ENCODE measurements around the gene TMEM151B. TPM values are rescaled to one million over a fixed set of nuclear protein-coding genes. Genes with fewer than 3 reads are reported as not detected.

Gene TMEM151B
- total and polyA plus RNA-seq, 2 of the 13 experiments (the other 11 are each of a cell fraction or from before 2014, with no cell fraction given), result not detected

DNA sequence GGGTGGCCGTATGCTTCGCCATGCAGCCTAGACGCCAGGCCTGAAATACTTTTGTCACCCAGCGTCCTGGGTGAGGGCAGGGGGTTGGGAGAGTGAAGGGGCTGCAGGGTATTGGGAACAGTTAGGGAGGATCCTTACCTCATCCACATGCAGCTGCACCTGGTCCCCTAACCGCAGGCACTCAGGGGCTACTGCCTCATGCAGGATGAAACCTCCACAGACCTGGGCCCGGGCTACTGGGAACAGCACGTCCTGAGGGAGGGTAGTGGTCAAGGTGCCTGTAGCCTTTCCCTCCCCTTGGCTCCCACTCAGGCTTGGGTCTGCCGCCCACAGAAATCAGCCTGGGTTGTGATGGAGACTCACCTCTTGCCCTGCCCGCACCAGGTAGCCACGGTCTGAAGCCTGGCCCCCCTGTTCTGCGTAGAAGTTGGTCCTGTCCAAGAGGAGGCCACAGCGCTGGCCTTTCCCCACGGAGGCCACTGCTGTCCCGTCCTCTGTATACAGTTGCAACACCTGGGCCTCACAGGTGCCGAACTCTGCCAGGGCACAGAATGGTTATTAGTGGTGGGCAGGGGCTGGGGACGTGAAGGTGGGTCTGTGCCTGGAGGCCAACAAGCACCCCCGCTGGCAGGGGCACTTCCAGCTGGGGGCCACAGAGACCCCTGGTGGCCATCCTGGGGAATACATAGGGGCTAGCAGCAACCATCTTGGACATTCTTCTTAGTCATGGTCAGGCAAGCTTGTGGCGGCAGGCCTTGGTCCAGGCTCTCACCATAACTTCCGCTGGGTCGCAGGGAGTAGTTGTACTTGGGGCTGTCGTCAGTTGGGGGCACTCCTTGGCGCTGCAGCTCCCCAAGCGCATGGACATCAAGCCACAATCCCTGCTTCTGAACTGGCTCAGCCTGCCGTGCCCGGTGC lies 34.3 kb downstream of the TMEM151B start (continued):
- TF ChIP-seq NFIB (CRISPR knock-in tag; IDR thresholded peaks at IDR 0.05; ENCODE audit: borderline replicate concordance), result 0 out of 2 replicates have a peak, but pooled peaks have one; percentile 83
- no peak for TF ChIP-seq KAT7 (CRISPR knock-in tag; IDR thresholded peaks at IDR 0.05; ENCODE audit: borderline replicate concordance)
- TF ChIP-seq ATF1 (CRISPR knock-in tag; IDR thresholded peaks at IDR 0.05), result no peak
- no peak for TF ChIP-seq RBFOX2 (IDR thresholded peaks at IDR 0.05; ENCODE audit: low read depth, low read length)
- no peak for TF ChIP-seq ZNF292 (CRISPR knock-in tag; IDR thresholded peaks at IDR 0.05; ENCODE audit: borderline replicate concordance, low read depth)
- TF ChIP-seq, protein P1, sequence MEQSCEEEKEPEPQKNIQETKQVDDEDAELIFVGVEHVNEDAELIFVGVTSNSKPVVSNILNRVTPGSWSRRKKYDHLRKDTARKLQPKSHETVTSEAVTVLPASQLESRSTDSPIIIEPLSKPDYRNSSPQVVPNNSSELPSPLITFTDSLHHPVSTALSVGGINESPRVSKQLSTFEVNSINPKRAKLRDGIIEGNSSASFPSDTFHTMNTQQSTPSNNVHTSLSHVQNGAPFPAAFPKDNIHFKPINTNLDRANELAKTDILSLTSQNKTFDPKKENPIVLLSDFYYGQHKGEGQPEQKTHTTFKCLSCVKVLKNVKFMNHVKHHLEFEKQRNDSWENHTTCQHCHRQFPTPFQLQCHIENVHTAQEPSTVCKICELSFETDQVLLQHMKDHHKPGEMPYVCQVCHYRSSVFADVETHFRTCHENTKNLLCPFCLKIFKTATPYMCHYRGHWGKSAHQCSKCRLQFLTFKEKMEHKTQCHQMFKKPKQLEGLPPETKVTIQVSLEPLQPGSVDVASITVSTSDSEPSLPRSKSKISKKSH (CRISPR knock-in tag; IDR thresholded peaks at IDR 0.05; ENCODE audit: borderline replicate concordance), result no peak
- TF ChIP-seq EP300 (IDR thresholded peaks at IDR 0.05; ENCODE audit: low read depth in 2 of 2, low read length in 2 of 2), result no peak
- TF ChIP-seq EP300 (CRISPR knock-in tag; IDR thresholded peaks at IDR 0.05; ENCODE audit: borderline replicate concordance), result no peak
- TF ChIP-seq NR2F6 (IDR thresholded peaks at IDR 0.05), result no peak
- TF ChIP-seq NR2F6 (CRISPR knock-in tag; IDR thresholded peaks at IDR 0.05), result no peak
- TF ChIP-seq PCBP2 (optimal IDR thresholded peaks at IDR 0.05; ENCODE audit: low read depth, low read length, poor library complexity, severe bottlenecking), result no peak
- TF ChIP-seq, protein P2, sequence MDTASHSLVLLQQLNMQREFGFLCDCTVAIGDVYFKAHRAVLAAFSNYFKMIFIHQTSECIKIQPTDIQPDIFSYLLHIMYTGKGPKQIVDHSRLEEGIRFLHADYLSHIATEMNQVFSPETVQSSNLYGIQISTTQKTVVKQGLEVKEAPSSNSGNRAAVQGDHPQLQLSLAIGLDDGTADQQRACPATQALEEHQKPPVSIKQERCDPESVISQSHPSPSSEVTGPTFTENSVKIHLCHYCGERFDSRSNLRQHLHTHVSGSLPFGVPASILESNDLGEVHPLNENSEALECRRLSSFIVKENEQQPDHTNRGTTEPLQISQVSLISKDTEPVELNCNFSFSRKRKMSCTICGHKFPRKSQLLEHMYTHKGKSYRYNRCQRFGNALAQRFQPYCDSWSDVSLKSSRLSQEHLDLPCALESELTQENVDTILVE (CRISPR knock-in tag; IDR thresholded peaks at IDR 0.05), result no peak
- no peak for TF ChIP-seq ZNF235 (CRISPR knock-in tag; IDR thresholded peaks at IDR 0.05; ENCODE audit: borderline replicate concordance)
- 0 out of 2 replicates have a peak, but pooled peaks have one; percentile 53 for TF ChIP-seq CHCHD3 (CRISPR knock-in tag; IDR thresholded peaks at IDR 0.05)
- no peak for TF ChIP-seq SMARCC2 (IDR thresholded peaks at IDR 0.05)
- no peak for TF ChIP-seq ZFP36L2 (CRISPR knock-in tag; IDR thresholded peaks at IDR 0.05)
- no peak for TF ChIP-seq KDM4B (CRISPR knock-in tag; IDR thresholded peaks at IDR 0.05)
- no peak for TF ChIP-seq HOXA5 (CRISPR knock-in tag; IDR thresholded peaks at IDR 0.05)
- TF ChIP-seq MIER2 (CRISPR knock-in tag; IDR thresholded peaks at IDR 0.05), result no peak
- TF ChIP-seq ARNT2 (CRISPR knock-in tag; IDR thresholded peaks at IDR 0.05; ENCODE audit: low read depth), result 0 out of 2 replicates have a peak, but pooled peaks have one; percentile 40
- TF ChIP-seq CBX2 (IDR thresholded peaks at IDR 0.05; ENCODE audit: low read depth, low read length), result no peak
- TF ChIP-seq CBX2 (CRISPR knock-in tag; IDR thresholded peaks at IDR 0.05; ENCODE audit: low read depth), result no peak
- TF ChIP-seq SMC3 (IDR thresholded peaks at IDR 0.05; ENCODE audit: low read length), result peak; percentile 60
- TF ChIP-seq KDM5B (CRISPR knock-in tag; IDR thresholded peaks at IDR 0.05; ENCODE audit: borderline replicate concordance), result peak; percentile 16; the same call in 1 of the 2 replicates
- TF ChIP-seq MEF2D (CRISPR knock-in tag; IDR thresholded peaks at IDR 0.05), result no peak
- TF ChIP-seq ZFP36L1 (CRISPR knock-in tag; IDR thresholded peaks at IDR 0.05), result no peak
- TF ChIP-seq, protein P3, sequence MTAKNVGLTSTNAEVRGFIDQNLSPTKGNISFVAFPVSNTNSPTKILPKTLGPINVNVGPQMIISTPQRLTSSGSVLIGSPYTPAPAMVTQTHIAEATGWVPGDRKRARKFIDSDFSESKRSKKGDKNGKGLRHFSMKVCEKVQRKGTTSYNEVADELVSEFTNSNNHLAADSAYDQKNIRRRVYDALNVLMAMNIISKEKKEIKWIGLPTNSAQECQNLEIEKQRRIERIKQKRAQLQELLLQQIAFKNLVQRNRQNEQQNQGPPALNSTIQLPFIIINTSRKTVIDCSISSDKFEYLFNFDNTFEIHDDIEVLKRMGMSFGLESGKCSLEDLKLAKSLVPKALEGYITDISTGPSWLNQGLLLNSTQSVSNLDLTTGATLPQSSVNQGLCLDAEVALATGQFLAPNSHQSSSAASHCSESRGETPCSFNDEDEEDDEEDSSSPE (CRISPR knock-in tag; IDR thresholded peaks at IDR 0.05), result no peak

Measured in HepG2 (cell line).